PC-9 (cell line): ENCODE measurements around the gene ABCD3. TPM values are rescaled to one million over a fixed set of nuclear protein-coding genes. Genes with fewer than 3 reads are reported as not detected.

Experiments used
- BruUV-seq: library from RNA; stranded (reverse); fragments of 400-500 nt; replicated peaks from 2 replicates; lab custom pipeline; 2021; lab: Mats Ljungman, UMichigan
- CTCF ChIA-PET: fragments of 300-600 bp; sonication (Branson Sonifier 250); formaldehyde crosslinking; loops from one replicate; lab custom pipeline; 2022; ENCODE audit warnings: antibody characterized with exemption; lab: Charles Lee
- POLR2A ChIA-PET: fragments of 300-600 bp; sonication (Branson Sonifier 250); formaldehyde crosslinking; loops from one replicate; lab custom pipeline; 2022; ENCODE audit warnings: antibody characterized with exemption; ENCODE audit not compliant: unreplicated experiment; lab: Charles Lee
- DNase-seq, 2 experiments: peaks; one replicate each; pipeline versions ENCODE4 v3.0.0 to v3.0.0-alpha.2; 2015 to 2022; ENCODE audit warnings: mixed read lengths in 1 of 2
- H2AFZ ChIP-seq: fragments of 200-600 bp; sonication (generic); 2 replicates; pipeline ENCODE4 v1.8.1; 2017; ENCODE audit warnings: antibody characterized with exemption
- H3F3A ChIP-seq: fragments of 200-600 bp; sonication (generic); 2 replicates; pipeline ENCODE4 v1.8.1; 2017; ENCODE audit warnings: antibody characterized with exemption, mild to moderate bottlenecking, low read depth; ENCODE audit not compliant: insufficient read depth
- H3K27ac ChIP-seq: fragments of 200-600 bp; sonication (generic); 2 replicates; pipeline ENCODE4 v1.6.1; 2016; ENCODE audit warnings: mixed run types
- H3K27me3 ChIP-seq: fragments of 200-600 bp; sonication (generic); 2 replicates; pipeline ENCODE4 v1.6.1; 2016; ENCODE audit warnings: low read depth, mixed run types; ENCODE audit not compliant: insufficient read depth
- H3K36me3 ChIP-seq: fragments of 200-600 bp; sonication (generic); 2 replicates; pipeline ENCODE4 v1.6.1; 2016; ENCODE audit warnings: low read depth, mixed run types
- H3K4me1 ChIP-seq: fragments of 200-600 bp; sonication (generic); replicated peaks from 2 replicates; pipeline ENCODE4 v1.6.1; 2016; ENCODE audit warnings: mixed run types; ENCODE audit not compliant: insufficient read depth
- H3K4me2 ChIP-seq: fragments of 200-600 bp; sonication (generic); 2 replicates; pipeline ENCODE4 v1.6.1; 2017; ENCODE audit warnings: mixed run types
- H3K4me3 ChIP-seq: fragments of 200-600 bp; sonication (generic); 2 replicates; pipeline ENCODE4 v1.6.1; 2016; ENCODE audit warnings: mixed run types
- H3K79me2 ChIP-seq: fragments of 200-600 bp; sonication (generic); 2 replicates; pipeline ENCODE4 v1.6.1; 2017; ENCODE audit warnings: low read depth, mixed run types
- H3K9me2 ChIP-seq: fragments of 200-600 bp; sonication (generic); 2 replicates; pipeline ENCODE4 v1.8.1; 2017; ENCODE audit warnings: mild to moderate bottlenecking; ENCODE audit not compliant: insufficient read depth
- H3K9me3 ChIP-seq: fragments of 200-600 bp; sonication (generic); 2 replicates; pipeline ENCODE4 v1.8.1; 2016; ENCODE audit warnings: low read depth; ENCODE audit not compliant: insufficient read depth
- H4K20me1 ChIP-seq: fragments of 200-600 bp; sonication (generic); 2 replicates; pipeline ENCODE4 v1.8.1; 2017; ENCODE audit not compliant: insufficient read depth
- EZH2 ChIP-seq: fragments of 200-600 bp; sonication (generic); IDR thresholded peaks from 2 replicates; pipeline ENCODE4 v1.8.0; 2017; ENCODE audit warnings: antibody characterized with exemption, low read depth
- intact Hi-C: fragments of 100-400 bp; cut with micrococcal nuclease; formaldehyde crosslinking; loops from one replicate; pipeline ENCODE4 v1.10.0; 2022; ENCODE audit not compliant: unreplicated experiment
- total RNA-seq: library from RNA; stranded (reverse); gene quantifications from 2 replicates; pipeline ENCODE4 v1.2.3, GENCODE V29; 2021
- TF ChIP-seq, protein P1 (sequence below): fragments of 200-600 bp; sonication (generic); conservative IDR thresholded peaks from 2 replicates; pipeline ENCODE4 v1.6.1; 2017; ENCODE audit warnings: mixed run types, antibody characterized with exemption, mild to moderate bottlenecking, moderate library complexity

Gene ABCD3
- total RNA-seq, 1 experiment from 2014 or later: 51.6 TPM

DNA sequence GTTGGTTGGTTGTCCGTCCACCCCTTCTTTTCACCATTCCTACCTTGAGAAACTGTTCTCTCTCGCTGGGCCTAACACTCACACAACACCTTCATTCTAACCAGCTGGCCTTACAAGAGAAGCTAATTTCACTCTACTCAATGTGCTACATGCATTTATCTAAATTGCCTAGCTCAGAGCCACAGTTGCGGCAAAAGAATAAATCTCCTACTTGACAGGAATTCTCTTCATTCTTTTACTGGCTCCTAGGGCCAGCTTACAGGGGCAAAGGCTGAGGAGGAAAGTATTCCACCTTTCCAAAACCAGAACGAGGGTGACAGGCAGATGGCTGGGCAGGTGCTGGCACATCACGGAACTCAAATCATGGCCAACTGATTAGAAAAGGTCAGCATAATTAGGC lies 116.9 kb downstream of the ABCD3 start:
- no peak overlapping the region for H3K4me3 ChIP-seq
- H3K79me2 ChIP-seq: peaks cover 89% of the 10 kb centered on the region
- no peak for DNase-seq
- no peak overlapping the region for H2AFZ ChIP-seq
- H3K27me3 ChIP-seq: no peaks in the 10 kb centered on the region
- H3K36me3 ChIP-seq: peaks cover 97% of the 10 kb centered on the region
- CTCF ChIA-PET: no interaction called here
- H3K4me1 ChIP-seq: peaks cover 91% of the 10 kb centered on the region
- H3F3A ChIP-seq: peaks cover 98% of the 10 kb centered on the region
- peak overlapping the region; percentile 87 for H3K27ac ChIP-seq
- peaks cover 26% of the 10 kb centered on the region for H4K20me1 ChIP-seq
- H3K9me2 ChIP-seq: no peaks in the 10 kb centered on the region
- TF ChIP-seq, protein P1, sequence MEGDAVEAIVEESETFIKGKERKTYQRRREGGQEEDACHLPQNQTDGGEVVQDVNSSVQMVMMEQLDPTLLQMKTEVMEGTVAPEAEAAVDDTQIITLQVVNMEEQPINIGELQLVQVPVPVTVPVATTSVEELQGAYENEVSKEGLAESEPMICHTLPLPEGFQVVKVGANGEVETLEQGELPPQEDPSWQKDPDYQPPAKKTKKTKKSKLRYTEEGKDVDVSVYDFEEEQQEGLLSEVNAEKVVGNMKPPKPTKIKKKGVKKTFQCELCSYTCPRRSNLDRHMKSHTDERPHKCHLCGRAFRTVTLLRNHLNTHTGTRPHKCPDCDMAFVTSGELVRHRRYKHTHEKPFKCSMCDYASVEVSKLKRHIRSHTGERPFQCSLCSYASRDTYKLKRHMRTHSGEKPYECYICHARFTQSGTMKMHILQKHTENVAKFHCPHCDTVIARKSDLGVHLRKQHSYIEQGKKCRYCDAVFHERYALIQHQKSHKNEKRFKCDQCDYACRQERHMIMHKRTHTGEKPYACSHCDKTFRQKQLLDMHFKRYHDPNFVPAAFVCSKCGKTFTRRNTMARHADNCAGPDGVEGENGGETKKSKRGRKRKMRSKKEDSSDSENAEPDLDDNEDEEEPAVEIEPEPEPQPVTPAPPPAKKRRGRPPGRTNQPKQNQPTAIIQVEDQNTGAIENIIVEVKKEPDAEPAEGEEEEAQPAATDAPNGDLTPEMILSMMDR: no peak
- TF ChIP-seq EZH2: no peak
- intact Hi-C loops: no loop called here
- POLR2A ChIA-PET: interaction anchor here (0.6 to 0.8 kb wide), 3 partner anchors 88 to 127 kb away, joined by 3 to 6 read pairs (median 5); no protein-coding TSS in a partner anchor
- BruUV-seq: no TSS peak
- no peaks in the 10 kb centered on the region for H3K9me3 ChIP-seq
- H3K4me2 ChIP-seq: peak overlapping the region; percentile 94

DNA sequence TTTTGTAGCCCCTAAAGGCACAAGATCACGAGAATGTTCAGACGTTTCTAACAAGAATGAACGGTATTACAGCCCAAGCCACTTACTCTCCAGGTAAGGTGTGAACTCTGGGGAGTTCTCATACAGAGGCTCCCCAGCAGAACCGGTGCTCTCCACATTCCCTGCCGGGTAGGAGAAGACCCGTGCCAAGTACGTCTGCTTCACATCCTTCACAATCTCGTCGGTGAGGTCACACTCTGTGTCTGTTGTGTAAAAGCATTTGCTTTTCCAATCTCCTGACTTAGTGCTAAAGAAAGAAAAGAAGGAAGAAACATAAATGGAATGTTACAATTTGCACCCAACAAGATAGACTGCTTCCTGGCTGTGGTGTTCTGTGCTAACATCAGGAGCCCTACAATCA lies 117.7 kb downstream of the ABCD3 start:
- H3K36me3 ChIP-seq: peaks cover 93% of the 10 kb centered on the region
- H2AFZ ChIP-seq: no peak overlapping the region
- intact Hi-C loops: no loop called here
- H3K4me2 ChIP-seq: peak overlapping the region; percentile 94
- TF ChIP-seq EZH2: no peak
- TF ChIP-seq, protein P1: no peak
- DNase-seq: no peak
- peaks cover 26% of the 10 kb centered on the region for H4K20me1 ChIP-seq
- no peaks in the 10 kb centered on the region for H3K27me3 ChIP-seq
- BruUV-seq: no TSS peak
- peaks cover 97% of the 10 kb centered on the region for H3K79me2 ChIP-seq
- ChIA-PET CTCF (interaction anchor here (0.5 kb wide), 1 partner anchor 179 kb away, joined by 3 read pairs; no protein-coding TSS in a partner anchor), POLR2A (interaction anchor here (0.6 to 1.4 kb wide), 7 partner anchors 8 to 179 kb away, joined by 3 to 6 read pairs (median 5); no protein-coding TSS in a partner anchor)
- peaks cover 83% of the 10 kb centered on the region for H3K4me1 ChIP-seq
- H3K9me3 ChIP-seq: no peaks in the 10 kb centered on the region
- peak overlapping the region; percentile 87 for H3K27ac ChIP-seq
- peaks cover 97% of the 10 kb centered on the region for H3F3A ChIP-seq
- peak overlapping the region; percentile 80; the same call in 1 of the 2 replicates for H3K4me3 ChIP-seq
- no peaks in the 10 kb centered on the region for H3K9me2 ChIP-seq

DNA sequence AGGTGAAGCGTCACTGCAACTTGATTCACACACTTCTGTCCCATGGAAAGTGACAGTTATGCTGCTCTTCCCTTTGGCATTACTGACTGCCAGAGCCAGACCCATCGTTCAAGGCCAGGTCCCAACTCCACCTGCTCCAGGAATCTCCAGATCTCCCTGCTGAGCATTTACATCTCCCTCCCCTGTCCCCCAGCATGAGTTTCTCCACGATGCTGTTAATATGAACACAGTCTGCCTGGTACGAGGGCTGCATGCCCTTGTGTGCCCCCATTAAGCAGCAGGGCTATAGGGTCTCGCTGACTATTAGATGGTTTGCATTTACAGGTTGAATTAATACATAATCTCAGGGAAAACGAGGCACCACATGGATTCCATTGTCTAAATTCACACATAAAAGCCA lies 119.1 kb downstream of the ABCD3 start:
- H3K27me3 ChIP-seq: no peaks in the 10 kb centered on the region
- H3K79me2 ChIP-seq: peaks cover 98% of the 10 kb centered on the region
- no TSS peak for BruUV-seq
- no peak overlapping the region for H2AFZ ChIP-seq
- no peaks in the 10 kb centered on the region for H3K9me2 ChIP-seq
- peaks cover 71% of the 10 kb centered on the region for H3K4me1 ChIP-seq
- H3F3A ChIP-seq: peaks cover 90% of the 10 kb centered on the region
- peak overlapping the region; percentile 80 for H3K4me3 ChIP-seq
- ChIA-PET CTCF (no interaction called here), POLR2A (interaction anchor here (0.5 to 1.4 kb wide), 2 partner anchors 10 to 86 kb away, joined by 5 to 6 read pairs; no protein-coding TSS in a partner anchor)
- peak overlapping the region; percentile 94 for H3K4me2 ChIP-seq
- H3K27ac ChIP-seq: peak overlapping the region; percentile 87
- TF ChIP-seq, protein P1: no peak
- no peak for TF ChIP-seq EZH2
- intact Hi-C loops: no loop called here
- H3K36me3 ChIP-seq: peaks cover 80% of the 10 kb centered on the region
- peaks cover 26% of the 10 kb centered on the region for H4K20me1 ChIP-seq
- no peak for DNase-seq
- H3K9me3 ChIP-seq: no peaks in the 10 kb centered on the region
